ENCODE results near the gene RAD51B.

RAD51B gene

GRCh38 chr14:68519671-68520187 lies 700.1 kb downstream of the RAD51B start:
- no peak for TF ChIP-seq CTCF (conservative IDR thresholded peaks at IDR 0.05; ENCODE audit: low read depth, low read length)
- DNase-seq (ENCODE audit: low read depth), result no peak
- H3K4me3 ChIP-seq (ENCODE audit: low read length), result no peak overlapping the region

GRCh38 chr14:68520637-68521556 lies 701.3 kb downstream of the RAD51B start:
- no peak overlapping the region for H3K4me3 ChIP-seq (ENCODE audit: low read length)
- TF ChIP-seq CTCF (conservative IDR thresholded peaks at IDR 0.05; ENCODE audit: low read depth, low read length), result no peak
- no peak for DNase-seq (ENCODE audit: low read depth)

GRCh38 chr14:68521557-68521901 lies 702.0 kb downstream of the RAD51B start:
- no peak for DNase-seq (ENCODE audit: low read depth)
- TF ChIP-seq CTCF (conservative IDR thresholded peaks at IDR 0.05; ENCODE audit: low read depth, low read length), result no peak
- H3K4me3 ChIP-seq (ENCODE audit: low read length), result no peak overlapping the region

GRCh38 chr14:68521961-68522509 lies 702.5 kb downstream of the RAD51B start:
- TF ChIP-seq CTCF (conservative IDR thresholded peaks at IDR 0.05; ENCODE audit: low read depth, low read length), result no peak
- no peak overlapping the region for H3K4me3 ChIP-seq (ENCODE audit: low read length)
- no peak for DNase-seq (ENCODE audit: low read depth)

- no peak for TF ChIP-seq CTCF (conservative IDR thresholded peaks at IDR 0.05; ENCODE audit: low read depth, low read length)
- H3K4me3 ChIP-seq (ENCODE audit: low read length), result no peak overlapping the region
- DNase-seq (ENCODE audit: low read depth), result no peak
Observed at GRCh38 chr14:68522510-68523325, 703.1 kb downstream of the RAD51B start.

GRCh38 chr14:68523326-68523610 lies 703.7 kb downstream of the RAD51B start:
- H3K4me3 ChIP-seq (ENCODE audit: low read length), result no peak overlapping the region
- no peak for TF ChIP-seq CTCF (conservative IDR thresholded peaks at IDR 0.05; ENCODE audit: low read depth, low read length)
- no peak for DNase-seq (ENCODE audit: low read depth)
